ENCODE measurements around the gene CPLX4. TPM values are rescaled to one million over a fixed set of nuclear protein-coding genes. Genes with fewer than 3 reads are reported as not detected.
A peak's percentile ranks its signal among the peaks of the same experiment; 100 is the strongest.

Gene CPLX4
- not detected for total RNA-seq
- under 1 TPM in 1 of 3 donors, not detected in 2; 0.04 TPM for polyA plus RNA-seq
- long read RNA-seq, donor 1, result 0 reads
- long read RNA-seq, donor 2, result 0 reads

- DNase-seq, result no peak
- H3K4me3 ChIP-seq, result no peak within 1 kb of the TSS
- H3K27ac ChIP-seq, result no peak within 1 kb of the TSS
- no peak for TF ChIP-seq CTCF (IDR thresholded peaks at IDR 0.05 in 8 of 11, conservative IDR thresholded peaks at IDR 0.05 in 3 of 11)
- no peak for TF ChIP-seq POLR2A (IDR thresholded peaks at IDR 0.05)
- TF ChIP-seq POLR2AphosphoS5 (IDR thresholded peaks at IDR 0.05), result no peak
- H3K36me3 ChIP-seq, result no peaks in the 10 kb centered on the region
- no peaks in the 10 kb centered on the region for H3K4me1 ChIP-seq
- H3K27me3 ChIP-seq (replicated peaks in 1 of 7), result no peaks in the 10 kb centered on the region
- WGBS, 5 donors, result 84 to 92% (median 88%) methylated on average over 4 of the region's 4 CpGs
- no peaks in the 10 kb centered on the region for H3K9me3 ChIP-seq
- intact Hi-C loops (cut with DNase I; ENCODE audit: low total_unique reads), result no loop called here
These were observed at the start of gene CPLX4 for GRCh38 chr18:59318460-59319050. Gene CPLX4, minus strand, starts transcription at chr18:59318649. Its CDS starts 187 bp downstream, at chr18:59318462.

- peaks cover 14 to 45% (median 35%) of the 10 kb centered on the region in 6 donors for H3K4me1 ChIP-seq
- no peak for DNase-seq
- no peak overlapping the region for H3K27ac ChIP-seq
- no peak for TF ChIP-seq CTCF (IDR thresholded peaks at IDR 0.05 in 8 of 11, conservative IDR thresholded peaks at IDR 0.05 in 3 of 11)
- no peak for TF ChIP-seq POLR2AphosphoS5 (IDR thresholded peaks at IDR 0.05)
- no peak for TF ChIP-seq POLR2A (IDR thresholded peaks at IDR 0.05)
- H3K4me3 ChIP-seq, result peak overlapping the region in 1 of 8 donors; percentile 96
- no peaks in the 10 kb centered on the region for H3K27me3 ChIP-seq (replicated peaks in 1 of 7)
- no peaks in the 10 kb centered on the region for H3K9me3 ChIP-seq
- H3K36me3 ChIP-seq, result peaks cover 0 to 3% (median 1%) of the 10 kb centered on the region in 6 donors
- WGBS, 5 donors, result 95 to 99% (median 98%) methylated on average over 3 of the region's 3 CpGs
- intact Hi-C loops (cut with DNase I; ENCODE audit: low total_unique reads), result no loop called here
These were observed 41.9 kb upstream of the CPLX4 start for GRCh38 chr18:59360381-59360780.

- H3K27me3 ChIP-seq (replicated peaks in 1 of 7), result no peaks in the 10 kb centered on the region
- peak overlapping the region; percentile 74 to 96 (median 86) for H3K4me3 ChIP-seq
- DNase-seq, result no peak
- intact Hi-C loops (cut with DNase I; ENCODE audit: low total_unique reads), result no loop called here
- H3K36me3 ChIP-seq, result peaks cover 0 to 11% (median 5%) of the 10 kb centered on the region in 6 donors
- H3K9me3 ChIP-seq, result no peaks in the 10 kb centered on the region
- 4 to 8% (median 7%) methylated on average over 4 of the region's 4 CpGs for WGBS, 5 donors
- peaks cover 14 to 45% (median 35%) of the 10 kb centered on the region in 6 donors for H3K4me1 ChIP-seq
- TF ChIP-seq POLR2A (IDR thresholded peaks at IDR 0.05) (no peak), CTCF (IDR thresholded peaks at IDR 0.05 in 8 of 11, conservative IDR thresholded peaks at IDR 0.05 in 3 of 11) (no peak), POLR2AphosphoS5 (IDR thresholded peaks at IDR 0.05) (no peak)
- H3K27ac ChIP-seq, result peak overlapping the region in 6 of 8 donors; percentile 83 to 91 (median 87)
These were observed 41.1 kb upstream of the CPLX4 start for GRCh38 chr18:59359576-59359952.

GRCh38 chr18:59358712-59359575 lies 40.5 kb upstream of the CPLX4 start, which contains the start of gene LMAN1:
Gene LMAN1, minus strand, starts transcription at chr18:59359265. Its CDS starts 21 bp downstream, at chr18:59359244.
- WGBS, 5 donors, result 0 to 1% (median 0%) methylated on average over 30 to 76 of the region's 76 CpGs
- H3K27ac ChIP-seq, result peak within 1 kb of the TSS; percentile 64 to 91 (median 87)
- peak; percentile 97 for DNase-seq
- H3K9me3 ChIP-seq, result no peaks in the 10 kb centered on the region
- no peak for TF ChIP-seq POLR2A (IDR thresholded peaks at IDR 0.05)
- TF ChIP-seq POLR2AphosphoS5 (IDR thresholded peaks at IDR 0.05), result peak; percentile 71 to 87 (median 75)
- intact Hi-C loops (cut with DNase I; ENCODE audit: low total_unique reads), result no loop called here
- peaks cover 0 to 17% (median 8%) of the 10 kb centered on the region in 6 donors for H3K36me3 ChIP-seq
- H3K4me1 ChIP-seq, result peaks cover 14 to 45% (median 35%) of the 10 kb centered on the region in 6 donors
- no peaks in the 10 kb centered on the region for H3K27me3 ChIP-seq (replicated peaks in 1 of 7)
- peak within 1 kb of the TSS; percentile 74 to 96 (median 86) for H3K4me3 ChIP-seq
